HG03571 (cell line): ENCODE results near the gene AGAP3.
"Not testable (repeated sequence)": the region's sequence is repeated elsewhere in the genome, so short reads cannot be mapped to it uniquely, and the experiment has no call there.

Source experiments
- ATAC-seq: cut with Tn5 transposase; IDR thresholded peaks from one replicate; pipeline ENCODE4 v1.9.1; 2021; ENCODE audit not compliant: unreplicated experiment

Gene AGAP3

DNA sequence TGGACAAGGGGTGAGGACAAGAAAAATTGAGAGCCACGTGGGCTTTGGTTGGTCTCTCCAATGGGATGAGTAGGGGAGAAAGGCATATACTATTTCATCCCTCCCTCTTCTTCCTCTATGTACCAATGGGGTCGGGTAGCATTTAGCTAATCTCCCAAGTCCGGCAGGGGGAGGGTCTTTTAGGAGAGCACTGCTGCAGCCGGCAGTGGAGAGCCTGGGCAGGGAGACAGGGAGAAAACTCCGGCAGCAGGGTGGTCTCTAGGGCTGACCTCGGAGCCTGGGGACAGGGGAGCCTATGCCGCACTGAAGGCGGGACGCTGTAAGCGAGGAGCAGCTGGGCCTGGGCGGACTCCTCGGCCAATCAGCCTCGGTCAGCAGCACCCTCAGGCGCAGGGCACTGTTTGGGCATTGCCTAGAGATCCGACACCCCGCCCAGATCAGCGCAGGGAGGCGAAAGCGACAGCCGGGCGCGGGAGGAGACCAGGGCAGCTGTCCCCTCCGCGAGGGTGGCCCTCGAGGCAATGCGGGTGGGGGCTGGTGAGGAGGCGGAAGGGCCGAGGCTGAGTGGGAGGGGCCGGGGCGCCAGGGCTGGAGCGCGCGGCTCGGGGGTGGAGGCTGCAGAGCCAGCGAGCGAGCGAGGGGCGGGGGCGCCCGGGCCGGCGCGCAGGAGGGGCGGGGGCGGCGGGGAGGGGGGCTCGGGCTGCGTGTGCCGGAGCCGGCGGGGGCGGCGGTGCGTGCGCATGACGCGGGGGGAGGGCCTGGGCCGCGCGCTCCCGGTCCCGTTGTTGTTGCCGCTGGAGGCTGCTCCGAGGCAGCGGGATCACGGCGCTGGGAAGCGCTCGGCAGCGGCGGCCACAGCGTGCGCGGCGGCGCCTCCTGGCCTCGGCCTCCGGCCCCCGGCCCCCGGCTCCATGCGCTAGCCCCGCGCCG, at the start of gene AGAP3:
AGAP3 (plus strand) TSS at position 785 of the 930 bp plus-strand sequence. CDS start 267 bp downstream, outside the sequence.
- peak; percentile 43 for ATAC-seq

DNA sequence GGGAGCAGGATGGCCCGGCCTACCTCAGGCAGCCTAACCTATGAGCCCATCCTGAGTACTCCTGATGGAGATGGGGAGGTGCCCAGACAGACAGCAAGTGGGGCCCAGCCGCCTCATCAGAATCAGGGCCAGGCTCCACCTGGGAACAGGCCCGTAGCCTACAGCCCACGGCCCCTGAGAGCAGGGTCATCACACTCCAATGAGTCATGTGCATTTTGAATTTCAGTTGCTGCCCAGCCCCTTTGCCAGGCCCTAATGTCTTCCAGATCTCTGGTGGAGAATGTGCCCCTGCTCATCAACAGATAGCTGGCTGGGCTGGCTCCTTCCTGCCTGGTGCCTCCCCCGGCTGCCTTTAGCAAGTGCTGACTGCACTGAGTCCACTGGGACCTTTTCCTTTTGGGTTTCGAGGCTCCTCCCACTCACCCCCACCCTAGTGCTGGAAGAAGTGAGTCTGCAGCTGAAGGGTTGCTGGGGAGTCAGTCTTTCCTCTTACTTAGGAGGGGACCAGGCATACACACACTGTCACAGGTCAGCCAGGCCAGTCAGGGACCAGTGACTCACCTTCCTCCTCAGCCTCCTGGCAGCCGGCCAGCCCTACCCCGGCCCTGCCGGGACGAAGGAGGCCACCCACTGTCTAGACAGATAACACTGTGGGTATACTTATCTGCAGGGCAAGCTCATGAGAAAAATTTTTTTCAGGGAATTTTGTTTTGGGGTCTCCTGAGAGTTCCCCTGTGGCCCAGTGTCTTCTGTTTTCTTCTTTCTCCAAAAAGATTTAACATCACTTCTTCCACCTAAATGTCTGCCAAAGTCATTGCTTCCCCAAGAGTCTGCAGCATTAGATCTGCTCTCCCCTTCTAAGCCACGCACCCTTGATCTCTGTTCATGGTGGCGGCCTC, 47.1 kb upstream of the AGAP3 start:
- ATAC-seq: no peak

DNA sequence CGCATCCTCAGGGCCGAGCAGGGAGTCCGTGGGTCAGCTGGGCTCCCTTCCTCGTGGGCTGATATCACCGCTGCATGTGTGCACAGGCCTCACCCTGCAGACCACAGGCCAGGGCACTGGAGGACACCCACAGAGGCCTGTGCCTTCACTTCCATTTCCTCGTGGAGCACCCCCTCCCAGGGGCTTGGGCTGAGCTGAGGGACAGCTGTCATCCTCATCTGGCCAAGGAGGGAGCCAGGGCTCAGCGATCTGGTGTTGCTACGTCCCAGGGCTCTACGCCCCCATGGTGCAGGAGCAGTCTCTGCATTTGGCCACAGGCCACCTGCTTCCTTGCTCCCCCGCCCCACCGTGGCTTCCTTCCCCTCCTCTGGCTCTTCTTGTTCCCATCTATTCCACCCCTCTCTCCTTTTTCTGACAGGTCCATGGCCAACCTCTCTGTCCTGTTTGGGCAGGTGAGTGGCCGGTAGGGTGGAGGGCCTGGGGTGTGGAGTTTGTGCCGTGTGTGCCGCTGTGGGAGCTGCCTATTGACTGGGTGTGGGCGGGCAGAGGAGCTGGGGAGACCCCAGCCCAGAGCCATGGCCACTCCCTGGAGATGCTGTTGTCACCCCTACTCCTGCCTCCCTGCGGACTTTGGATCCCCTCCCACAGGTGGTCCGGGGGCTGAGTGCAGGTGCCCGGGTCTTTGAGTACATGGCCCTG, 46.3 kb upstream of the AGAP3 start:
- ATAC-seq: no peak

DNA sequence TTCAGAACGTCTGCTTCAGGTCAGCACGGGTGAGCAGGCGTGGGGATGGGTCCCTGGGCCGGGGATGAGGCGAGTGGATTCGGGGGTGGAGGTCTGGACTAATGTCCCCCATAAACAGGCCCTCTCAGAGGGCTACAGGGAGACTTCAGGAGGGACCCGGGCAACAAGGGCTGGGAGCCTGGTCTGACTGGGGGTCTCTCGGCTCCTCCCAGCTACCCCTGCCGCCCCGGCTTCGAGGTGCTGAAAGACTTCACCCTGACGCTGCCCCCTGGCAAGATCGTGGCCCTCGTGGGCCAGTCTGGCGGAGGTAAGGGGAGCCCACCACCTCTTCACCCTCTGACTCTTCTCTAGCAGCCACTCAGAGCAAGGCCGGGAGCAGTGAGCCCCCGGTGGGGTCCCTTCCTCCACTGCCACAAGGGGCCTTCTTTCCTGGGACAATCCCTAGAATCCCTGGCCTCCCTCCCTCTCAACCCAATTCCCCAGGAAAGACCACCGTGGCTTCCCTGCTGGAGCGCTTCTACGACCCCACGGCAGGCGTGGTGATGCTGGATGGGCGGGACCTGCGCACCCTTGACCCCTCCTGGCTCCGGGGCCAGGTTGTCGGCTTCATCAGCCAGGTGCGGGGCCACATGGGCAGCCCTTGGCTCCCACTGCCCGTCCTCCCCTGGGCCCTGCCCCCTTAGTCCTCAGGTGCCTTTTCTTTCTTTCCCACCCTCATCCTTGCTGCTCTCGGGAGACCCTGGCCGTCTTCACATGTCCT, 45.5 kb upstream of the AGAP3 start:
- no peak for ATAC-seq

DNA sequence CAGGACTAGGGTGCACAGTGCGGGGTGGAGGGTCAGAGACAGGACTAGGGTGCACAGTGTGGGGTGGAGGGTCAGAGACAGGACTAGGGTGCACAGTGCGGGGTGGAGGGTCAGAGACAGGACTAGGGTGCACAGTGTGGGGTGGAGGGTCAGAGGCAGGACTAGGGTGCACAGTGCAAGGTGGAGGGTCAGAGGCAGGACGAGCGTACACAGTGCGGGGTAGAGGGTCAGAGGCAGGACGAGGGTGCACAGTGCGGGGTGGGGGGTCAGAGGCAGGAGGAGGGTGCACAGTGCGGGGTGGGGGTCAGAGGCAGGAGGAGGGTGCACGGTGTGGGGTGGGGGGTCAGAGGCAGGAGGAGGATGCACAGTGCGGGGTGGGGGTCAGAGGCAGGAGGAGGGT, 42.8 kb upstream of the AGAP3 start:
- not testable (repeated sequence) for ATAC-seq

DNA sequence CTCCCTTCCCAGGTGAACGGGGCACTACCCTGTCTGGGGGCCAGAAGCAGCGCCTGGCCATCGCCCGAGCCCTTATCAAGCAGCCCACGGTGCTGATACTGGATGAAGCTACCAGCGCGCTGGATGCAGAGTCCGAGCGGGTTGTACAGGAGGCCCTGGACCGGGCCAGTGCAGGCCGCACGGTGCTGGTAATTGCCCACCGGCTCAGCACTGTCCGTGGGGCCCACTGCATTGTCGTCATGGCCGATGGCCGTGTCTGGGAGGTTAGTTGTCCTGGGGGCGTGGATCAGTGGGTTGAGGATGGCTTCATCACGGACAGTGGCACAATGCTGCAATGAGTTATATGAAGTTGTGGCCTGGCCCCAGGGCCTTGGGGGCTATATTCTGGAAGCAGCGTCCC, 42.3 kb upstream of the AGAP3 start:
- ATAC-seq: no peak

DNA sequence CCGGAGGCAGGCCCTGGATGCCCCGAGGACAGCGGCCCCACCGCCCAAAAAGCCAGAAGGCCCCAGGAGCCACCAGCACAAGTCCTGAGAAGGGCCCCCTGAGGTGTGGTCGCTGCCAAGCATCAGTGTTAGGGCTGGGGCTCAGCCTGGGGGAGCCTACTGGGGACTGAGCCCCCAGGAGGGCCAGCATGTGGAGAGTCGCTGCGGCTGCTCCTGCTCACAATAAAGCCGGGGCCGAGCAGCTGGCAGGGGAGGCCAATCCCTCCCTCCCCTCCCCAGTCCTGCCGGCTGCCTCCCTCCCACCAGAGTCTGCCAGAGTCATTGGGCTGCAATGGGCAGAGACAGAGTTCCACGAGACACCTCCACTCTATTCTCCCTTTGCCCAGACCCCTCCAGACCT, 41.0 kb upstream of the AGAP3 start:
- ATAC-seq: no peak

DNA sequence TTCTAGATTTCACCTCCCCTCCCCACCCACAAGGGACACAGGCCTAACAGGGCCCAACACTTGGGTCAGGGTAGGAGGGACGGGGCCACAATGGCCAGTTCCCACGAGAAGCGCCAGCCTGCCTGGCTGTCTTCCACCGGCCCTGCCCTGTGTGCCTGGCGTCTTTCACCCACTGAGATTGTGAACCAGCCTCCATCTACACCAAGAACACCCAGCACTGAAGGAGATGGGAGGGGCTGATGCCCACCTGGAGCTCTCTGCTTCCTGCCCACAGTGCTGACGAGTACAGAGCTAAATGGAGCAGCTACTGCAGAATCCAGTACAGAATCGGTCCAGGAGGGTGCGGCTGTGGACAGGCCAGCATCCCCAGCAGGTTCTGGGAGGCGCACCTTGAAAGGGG, 40.3 kb upstream of the AGAP3 start:
- ATAC-seq: no peak

DNA sequence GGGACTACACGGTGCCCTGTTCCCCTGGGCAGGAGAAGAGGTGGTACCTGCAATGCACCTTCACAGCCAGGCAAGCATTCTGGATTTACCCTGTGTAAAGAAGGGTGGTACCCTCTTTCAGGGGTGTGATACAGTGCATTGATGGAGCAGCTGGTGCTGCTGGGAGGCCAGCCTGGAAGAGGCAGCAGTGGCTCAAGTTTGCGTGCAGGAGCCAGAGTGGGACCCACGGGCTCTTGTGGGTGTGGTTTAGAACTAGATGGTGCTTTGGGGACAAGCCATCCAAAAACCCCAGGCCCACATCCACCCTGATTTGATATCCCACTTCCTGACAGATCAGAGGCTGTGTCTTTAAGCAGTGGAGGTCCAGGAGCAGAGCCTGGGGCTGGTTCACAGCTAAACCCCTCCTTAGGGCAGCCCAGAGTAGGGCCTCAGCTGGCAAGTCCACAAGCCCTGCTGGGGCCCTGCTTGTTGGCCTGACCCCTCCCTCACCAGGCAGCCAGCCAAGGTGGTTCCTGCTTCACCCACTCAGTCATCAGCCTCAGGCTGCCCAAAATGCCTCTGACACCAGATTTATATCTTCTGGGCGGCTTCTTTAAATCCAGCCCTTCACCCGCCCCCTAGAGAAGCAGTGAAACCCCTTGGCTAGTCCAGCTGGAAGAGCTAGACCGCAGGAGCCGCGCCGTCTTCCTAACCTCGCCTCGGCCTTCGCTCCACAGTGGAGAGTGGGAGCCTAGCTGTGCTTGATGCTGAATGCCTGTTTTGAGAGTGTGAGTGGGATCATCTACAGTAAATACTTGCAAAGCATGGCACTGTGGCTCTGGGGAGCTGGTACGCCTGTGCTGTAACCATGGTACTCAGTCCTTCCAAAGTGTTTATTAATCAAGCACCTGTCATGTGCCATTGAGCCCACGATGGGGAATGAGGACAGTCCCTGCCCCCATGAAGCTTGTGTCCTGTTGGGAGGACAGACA, 39.4 kb upstream of the AGAP3 start:
- no peak for ATAC-seq

DNA sequence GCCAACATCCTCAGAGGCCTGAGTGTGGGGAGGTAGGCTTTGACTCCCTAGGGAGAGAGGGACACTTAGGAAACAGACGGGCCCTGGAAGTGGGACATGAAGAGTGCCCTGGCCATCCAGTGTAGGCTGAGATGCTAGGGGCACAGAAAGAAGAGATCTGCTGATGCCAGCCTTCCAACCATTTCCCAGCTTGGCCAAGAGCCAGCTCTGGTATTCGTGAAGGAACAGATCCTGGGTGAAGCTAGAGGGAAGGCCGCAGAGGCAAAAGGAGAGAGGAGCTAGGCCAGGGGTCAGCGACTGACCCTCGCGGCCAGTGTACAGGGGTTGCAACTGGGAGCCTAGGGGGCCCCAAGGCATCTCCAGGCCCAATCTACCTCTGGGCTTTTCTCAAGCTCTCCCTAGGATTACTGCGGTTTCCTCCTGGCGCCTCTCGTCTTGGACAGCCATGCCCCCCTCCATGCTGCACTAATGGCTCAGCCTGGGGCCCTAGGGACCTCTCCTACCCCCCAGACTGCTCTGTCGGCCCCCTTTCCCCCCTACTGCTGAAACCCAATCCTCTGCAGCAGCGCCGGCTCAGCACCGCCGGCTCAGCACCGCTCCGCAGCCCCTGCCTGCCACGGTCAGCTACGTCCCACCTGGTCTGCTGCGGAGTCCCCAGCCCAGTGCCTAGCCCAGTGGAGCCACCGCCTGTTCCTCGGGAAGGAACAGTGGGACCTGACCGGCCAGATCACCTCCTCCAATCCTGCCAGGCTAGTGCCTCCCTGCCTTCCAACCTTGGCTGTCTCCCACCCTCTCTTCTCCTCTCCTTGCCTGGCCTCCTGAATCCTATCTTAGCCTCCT, 38.1 kb upstream of the AGAP3 start, which contains the start of gene ASIC3:
ASIC3 (plus strand) TSS at position 556 of the 840 bp plus-strand sequence. CDS start 355 bp downstream, outside the sequence.
- ATAC-seq: no peak

DNA sequence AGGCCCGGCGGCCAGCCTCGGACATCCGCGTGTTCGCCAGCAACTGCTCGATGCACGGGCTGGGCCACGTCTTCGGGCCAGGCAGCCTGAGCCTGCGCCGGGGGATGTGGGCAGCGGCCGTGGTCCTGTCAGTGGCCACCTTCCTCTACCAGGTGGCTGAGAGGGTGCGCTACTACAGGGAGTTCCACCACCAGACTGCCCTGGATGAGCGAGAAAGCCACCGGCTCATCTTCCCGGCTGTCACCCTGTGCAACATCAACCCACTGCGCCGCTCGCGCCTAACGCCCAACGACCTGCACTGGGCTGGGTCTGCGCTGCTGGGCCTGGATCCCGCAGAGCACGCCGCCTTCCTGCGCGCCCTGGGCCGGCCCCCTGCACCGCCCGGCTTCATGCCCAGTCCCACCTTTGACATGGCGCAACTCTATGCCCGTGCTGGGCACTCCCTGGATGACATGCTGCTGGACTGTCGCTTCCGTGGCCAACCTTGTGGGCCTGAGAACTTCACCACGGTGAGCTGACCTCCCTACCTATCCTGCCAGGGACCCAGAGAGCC, 37.3 kb upstream of the AGAP3 start:
- no peak for ATAC-seq

DNA sequence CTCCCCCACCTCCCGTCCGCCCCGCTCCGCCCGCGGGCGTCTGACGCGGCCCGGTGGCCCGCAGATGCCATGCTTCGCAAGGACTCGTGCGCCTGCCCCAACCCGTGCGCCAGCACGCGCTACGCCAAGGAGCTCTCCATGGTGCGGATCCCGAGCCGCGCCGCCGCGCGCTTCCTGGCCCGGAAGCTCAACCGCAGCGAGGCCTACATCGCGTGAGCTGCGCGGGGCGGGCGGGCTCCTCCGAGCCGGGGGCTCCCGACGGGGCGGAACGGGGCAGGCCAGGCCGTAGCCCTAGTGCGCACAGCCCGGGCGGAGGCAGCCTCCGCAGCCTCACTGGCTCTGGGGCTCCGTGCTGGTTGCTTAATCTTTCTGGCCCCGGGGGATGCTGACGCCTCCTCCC, 35.2 kb upstream of the AGAP3 start:
- no peak for ATAC-seq

DNA sequence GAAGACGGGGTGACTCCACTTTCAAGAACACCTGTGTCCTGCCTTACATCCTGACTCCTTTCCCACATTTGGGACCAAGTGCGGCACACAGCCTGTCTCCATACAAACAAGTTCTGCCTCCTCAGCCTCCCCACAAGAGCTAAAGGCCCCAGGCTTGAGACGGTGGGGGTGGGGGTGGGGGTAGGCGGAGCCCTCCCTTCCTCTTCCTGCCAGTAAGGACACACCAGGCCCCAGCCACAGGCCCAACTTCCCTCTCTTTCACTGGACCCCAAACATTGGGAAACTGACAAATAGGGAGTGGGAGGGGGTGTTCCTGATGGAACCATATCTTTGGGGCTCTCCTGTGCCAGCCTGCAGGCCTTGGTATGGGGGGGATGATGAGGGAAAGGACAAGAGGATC, 33.2 kb upstream of the AGAP3 start:
- ATAC-seq: no peak

DNA sequence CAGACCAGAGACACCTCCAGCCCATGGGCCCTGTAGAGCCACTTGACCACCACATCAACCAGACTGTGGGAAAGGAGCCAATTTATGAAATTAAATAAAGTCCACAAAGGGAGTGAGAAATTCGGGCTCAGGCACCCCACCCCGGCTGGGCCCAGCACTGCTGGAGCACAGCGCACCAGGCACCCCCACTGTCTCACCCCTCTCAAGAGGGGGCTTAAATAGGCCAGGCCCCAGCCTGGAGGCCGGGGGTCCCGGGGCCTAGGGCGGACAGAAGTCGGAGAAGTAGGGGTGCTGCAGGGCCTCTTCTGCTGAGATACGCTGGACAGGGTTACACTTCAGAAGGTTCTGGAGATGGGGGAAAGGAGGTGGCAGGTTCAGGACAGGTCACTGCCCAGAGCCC, 32.5 kb upstream of the AGAP3 start:
- ATAC-seq: no peak

DNA sequence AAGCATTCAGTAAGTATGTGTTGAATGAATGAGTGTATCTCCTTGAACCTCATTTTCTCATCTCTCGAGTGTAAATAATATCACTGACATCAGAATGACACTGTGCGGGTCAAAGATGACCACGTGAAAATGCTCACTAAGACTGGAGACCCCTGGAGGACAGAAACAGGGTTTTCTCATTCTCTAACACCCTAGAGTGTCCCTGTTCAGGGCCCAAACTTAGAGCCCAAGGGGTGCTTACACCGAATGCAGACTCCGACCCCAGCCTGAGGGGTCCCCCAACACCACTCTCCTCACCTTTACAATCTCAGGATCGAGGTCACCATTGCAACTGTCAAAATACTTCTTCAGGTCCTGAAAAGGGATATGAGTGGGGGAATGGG, 30.0 kb upstream of the AGAP3 start:
- no peak for ATAC-seq

DNA sequence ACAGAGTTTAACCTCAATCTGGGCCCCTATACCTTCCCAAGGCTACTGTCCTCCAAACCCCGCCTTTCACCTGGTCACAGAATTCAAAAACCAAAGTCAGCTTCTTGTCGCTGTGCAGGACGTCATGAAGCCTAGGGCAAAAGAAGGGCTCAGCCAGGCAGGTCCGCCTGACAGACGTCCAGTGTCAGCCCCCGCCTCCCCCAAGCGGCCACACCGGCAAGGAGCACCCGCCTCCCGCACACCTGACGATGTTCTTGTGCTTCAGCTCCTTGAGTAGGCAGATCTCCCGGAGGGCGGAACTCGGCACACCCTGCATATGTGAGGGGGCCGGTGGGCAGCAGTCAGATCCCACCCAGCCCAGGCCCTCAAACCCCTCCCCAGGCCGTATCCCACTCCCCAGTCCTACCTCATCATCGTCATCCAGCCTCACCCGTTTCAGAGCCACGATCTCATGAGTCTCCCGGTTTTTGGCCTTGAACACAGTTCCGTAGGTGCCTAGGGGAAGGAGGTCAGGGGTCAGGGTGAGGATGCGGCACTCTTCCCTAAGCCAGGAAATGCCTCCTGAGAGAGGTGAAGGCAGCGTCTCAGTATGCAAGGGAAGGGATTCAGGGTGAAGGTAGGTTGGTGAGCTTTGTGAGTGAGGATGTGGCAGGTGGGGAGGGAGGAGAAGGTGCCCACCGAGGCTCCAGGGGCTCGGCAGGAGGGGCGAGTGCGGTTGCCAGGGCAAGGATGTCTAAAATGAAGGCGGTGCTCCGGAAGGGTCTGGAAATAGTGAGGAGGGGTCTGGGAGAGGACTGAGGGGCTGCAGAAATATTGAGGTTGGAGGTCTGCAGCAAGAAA, 29.4 kb upstream of the AGAP3 start:
- no peak for ATAC-seq

DNA sequence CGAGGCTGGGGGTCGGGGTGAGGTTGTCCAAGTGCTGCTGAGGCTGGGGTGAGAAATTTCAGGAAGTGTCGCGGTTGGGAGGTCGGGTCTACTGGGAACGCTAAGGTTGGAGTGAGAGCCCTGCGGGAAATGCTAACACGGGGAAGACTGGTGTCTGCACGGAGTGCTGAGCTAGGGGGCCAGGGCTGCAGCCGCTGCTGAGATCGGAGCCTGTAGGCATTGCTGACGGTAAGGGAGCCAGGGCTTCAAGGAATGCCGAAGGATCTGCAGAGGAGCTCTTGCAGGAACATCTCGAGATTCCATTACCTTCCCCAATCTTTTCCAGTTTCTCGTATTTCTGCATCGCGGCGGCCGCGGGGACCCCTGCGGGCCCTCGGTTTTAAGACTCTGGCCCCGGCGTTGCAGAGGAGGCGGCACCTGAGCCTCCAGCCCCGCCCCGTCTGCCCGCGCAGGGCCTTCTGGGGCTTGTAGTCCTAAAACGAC, 28.7 kb upstream of the AGAP3 start, which contains the start of gene CDK5:
CDK5 (minus strand) TSS at position 392 of the 483 bp plus-strand sequence; CDS start at position 343, 49 bp downstream.
- ATAC-seq: peak; percentile 2
